Prostate gland (tissue), 2 donors: ENCODE results near the gene PIK3CD.

ENCODE experiments used
- POLR2A ChIP-seq: fragments of 450-650 bp; IDR thresholded peaks from one replicate; pipeline ENCODE4 v1.6.1; 2016; ENCODE audit warnings: antibody characterized with exemption, mild to moderate bottlenecking
- POLR2AphosphoS5 ChIP-seq: sonication (generic); formaldehyde crosslinking; IDR thresholded peaks from one replicate; pipeline ENCODE4 v1.6.1; 2017; ENCODE audit warnings: antibody characterized with exemption
- TF ChIP-seq, protein P1 (sequence below), 4 experiments: fragments of 200-600 bp in 2 of 4; fragments of 450-650 bp in 2 of 4; sonication (generic) in 2 of 4; IDR thresholded peaks; 1 replicate in 3 of 4; 2 replicates in 1 of 4; pipeline ENCODE4 v1.5.1; 2016 to 2019; ENCODE audit warnings: antibody characterized with exemption in 4 of 4, mild to moderate bottlenecking in 2 of 4, moderate library complexity in 2 of 4

DNA sequence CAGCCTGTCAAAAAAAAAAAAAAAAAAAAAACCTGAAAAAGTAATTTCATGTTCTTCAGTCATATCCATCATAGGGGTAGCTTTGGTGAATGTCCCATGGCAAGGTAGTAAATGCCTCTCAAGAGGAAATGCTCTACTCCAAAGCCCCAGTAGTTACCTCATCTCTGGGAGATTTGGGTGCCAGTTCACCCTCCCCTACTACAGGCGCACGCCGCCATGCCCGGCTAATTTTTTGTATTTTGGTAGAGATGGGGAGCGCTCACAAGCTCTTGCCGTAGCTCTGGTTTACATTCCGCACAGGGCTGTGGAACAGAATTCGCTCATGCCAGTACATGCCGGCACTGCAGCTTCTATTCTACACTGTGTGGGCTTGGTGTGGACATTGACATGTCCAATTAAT is 13.7 kb downstream of the PIK3CD start:
- TF ChIP-seq POLR2AphosphoS5 (no peak), POLR2A (no peak)
- TF ChIP-seq, protein P1, sequence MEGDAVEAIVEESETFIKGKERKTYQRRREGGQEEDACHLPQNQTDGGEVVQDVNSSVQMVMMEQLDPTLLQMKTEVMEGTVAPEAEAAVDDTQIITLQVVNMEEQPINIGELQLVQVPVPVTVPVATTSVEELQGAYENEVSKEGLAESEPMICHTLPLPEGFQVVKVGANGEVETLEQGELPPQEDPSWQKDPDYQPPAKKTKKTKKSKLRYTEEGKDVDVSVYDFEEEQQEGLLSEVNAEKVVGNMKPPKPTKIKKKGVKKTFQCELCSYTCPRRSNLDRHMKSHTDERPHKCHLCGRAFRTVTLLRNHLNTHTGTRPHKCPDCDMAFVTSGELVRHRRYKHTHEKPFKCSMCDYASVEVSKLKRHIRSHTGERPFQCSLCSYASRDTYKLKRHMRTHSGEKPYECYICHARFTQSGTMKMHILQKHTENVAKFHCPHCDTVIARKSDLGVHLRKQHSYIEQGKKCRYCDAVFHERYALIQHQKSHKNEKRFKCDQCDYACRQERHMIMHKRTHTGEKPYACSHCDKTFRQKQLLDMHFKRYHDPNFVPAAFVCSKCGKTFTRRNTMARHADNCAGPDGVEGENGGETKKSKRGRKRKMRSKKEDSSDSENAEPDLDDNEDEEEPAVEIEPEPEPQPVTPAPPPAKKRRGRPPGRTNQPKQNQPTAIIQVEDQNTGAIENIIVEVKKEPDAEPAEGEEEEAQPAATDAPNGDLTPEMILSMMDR (IDR thresholded peaks at IDR 0.05), result no peak
